Measurements from ENCODE around the gene PCNP.
"Not testable (repeated sequence)": the region's sequence is repeated elsewhere in the genome, so short reads cannot be mapped to it uniquely, and the experiment has no call there.

The PCNP gene

DNA sequence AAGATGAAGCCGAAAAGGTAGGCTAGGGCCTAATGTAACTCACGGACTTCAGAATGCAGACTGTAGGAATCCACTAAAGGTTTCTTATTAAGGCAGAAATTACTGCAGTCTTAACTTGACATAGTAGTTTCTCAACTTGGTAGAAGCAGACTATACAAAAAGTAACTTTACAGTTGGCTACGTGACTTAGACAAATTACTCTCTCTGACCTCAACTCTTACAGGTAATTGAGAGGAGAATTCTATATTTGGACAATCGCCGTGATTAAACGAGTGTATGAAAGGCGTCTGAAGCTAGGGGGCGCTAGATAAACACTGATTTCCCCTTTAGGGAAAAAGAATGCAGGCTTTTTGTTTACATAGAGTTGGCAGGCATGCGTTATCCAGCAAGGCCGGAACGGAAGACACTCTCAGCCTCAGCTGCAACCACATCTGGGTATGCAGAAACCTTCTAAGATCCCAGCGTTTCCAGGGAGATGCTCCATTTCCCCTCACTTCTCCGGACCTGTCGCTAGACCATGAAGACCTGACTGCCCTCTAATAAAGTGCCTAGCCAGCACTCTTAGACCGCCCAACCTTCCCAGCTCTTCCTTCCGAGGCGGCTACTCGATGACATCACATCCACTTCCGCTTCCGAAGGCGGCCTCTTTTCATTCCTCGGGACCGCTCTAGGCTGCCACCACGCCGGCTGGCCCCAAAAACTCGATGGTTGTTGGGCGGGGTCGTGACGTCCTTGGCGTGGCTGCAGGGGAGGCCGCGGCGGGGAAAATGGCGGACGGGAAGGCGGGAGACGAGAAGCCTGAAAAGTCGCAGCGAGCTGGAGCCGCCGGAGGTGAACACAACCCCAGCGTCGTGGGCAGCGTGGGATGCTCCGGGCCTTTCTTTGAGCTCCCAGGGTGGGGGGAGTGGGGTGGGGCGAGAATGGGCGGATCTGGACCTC is at the start of gene PCNP:
Gene PCNP (plus strand): TSS at position 732 of the 939 bp plus-strand sequence. CDS start 36 bp downstream, at position 768.
- no peak for TF ChIP-seq JUND (IDR thresholded peaks at IDR 0.05; ENCODE audit: low read depth)
- peak; percentile 78 to 99 for DNase-seq (ENCODE audit: low read depth in 1 of 2, low spot score in 1 of 2)
- in situ Hi-C loops (cut with HindIII; ENCODE audit: low pct_unique_long_range_greater_than_20kb, low sequenced_read_pairs), result no loop called here

DNA sequence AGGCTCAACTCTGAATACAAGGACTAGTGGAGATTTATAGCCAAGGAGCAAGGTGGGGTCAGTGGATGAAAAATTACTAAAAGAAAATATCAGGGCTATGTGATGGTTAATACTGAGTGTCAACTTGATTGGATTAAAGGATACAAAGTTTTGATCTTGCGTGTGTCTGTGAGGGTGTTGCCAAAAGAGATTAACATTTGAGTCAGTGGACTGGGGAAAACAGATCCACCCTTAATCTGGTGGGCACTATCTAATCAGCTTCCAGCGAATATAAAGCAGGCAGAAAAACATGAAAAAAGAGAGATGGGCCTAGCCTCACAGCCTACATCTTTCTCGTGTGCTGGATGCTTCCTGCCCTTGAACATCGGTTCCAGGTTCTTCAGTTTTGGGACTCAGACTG is 46.5 kb upstream of the PCNP start:
- in situ Hi-C loops (cut with HindIII; ENCODE audit: low pct_unique_long_range_greater_than_20kb, low sequenced_read_pairs), result no loop called here
- DNase-seq (ENCODE audit: low read depth in 1 of 2, low spot score in 1 of 2), result no peak
- TF ChIP-seq JUND (IDR thresholded peaks at IDR 0.05; ENCODE audit: low read depth), result no peak

- in situ Hi-C loops (cut with HindIII; ENCODE audit: low pct_unique_long_range_greater_than_20kb, low sequenced_read_pairs), result no loop called here
- no peak for DNase-seq (ENCODE audit: low read depth in 1 of 2, low spot score in 1 of 2)
- TF ChIP-seq JUND (IDR thresholded peaks at IDR 0.05; ENCODE audit: low read depth), result no peak
Observed at GRCh38 chr3:101527906-101528305, 46.1 kb upstream of the PCNP start.

GRCh38 chr3:101529816-101530685 is 43.9 kb upstream of the PCNP start:
- in situ Hi-C loops (cut with HindIII; ENCODE audit: low pct_unique_long_range_greater_than_20kb, low sequenced_read_pairs), result no loop called here
- no peak for DNase-seq (ENCODE audit: low read depth in 1 of 2, low spot score in 1 of 2)
- no peak for TF ChIP-seq JUND (IDR thresholded peaks at IDR 0.05; ENCODE audit: low read depth)

DNA sequence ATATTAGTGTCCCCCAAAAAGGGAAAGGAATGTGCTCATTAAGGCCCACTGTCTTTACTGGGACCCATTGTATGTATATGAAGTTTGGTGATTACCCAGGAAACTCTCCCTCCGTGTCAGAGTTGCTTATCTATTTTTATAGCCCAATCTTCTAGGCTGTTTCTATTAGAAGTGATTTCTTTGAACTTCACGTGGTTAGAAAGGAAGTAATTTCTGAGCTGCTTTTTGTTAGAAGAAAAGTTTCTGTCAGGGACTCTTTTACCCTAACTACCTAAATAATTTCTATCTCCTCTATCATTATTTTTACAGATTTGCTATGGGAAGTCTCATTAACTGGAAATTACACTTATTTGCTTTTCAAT is 43.3 kb upstream of the PCNP start:
- no peak for DNase-seq (ENCODE audit: low read depth in 1 of 2, low spot score in 1 of 2)
- TF ChIP-seq JUND (IDR thresholded peaks at IDR 0.05; ENCODE audit: low read depth), result no peak
- in situ Hi-C loops (cut with HindIII; ENCODE audit: low pct_unique_long_range_greater_than_20kb, low sequenced_read_pairs), result no loop called here

GRCh38 chr3:101531473-101532086 is 42.4 kb upstream of the PCNP start:
- in situ Hi-C loops (cut with HindIII; ENCODE audit: low pct_unique_long_range_greater_than_20kb, low sequenced_read_pairs), result no loop called here
- DNase-seq (ENCODE audit: low read depth in 1 of 2, low spot score in 1 of 2), result no peak
- TF ChIP-seq JUND (IDR thresholded peaks at IDR 0.05; ENCODE audit: low read depth), result no peak

- no peak for DNase-seq (ENCODE audit: low read depth in 1 of 2, low spot score in 1 of 2)
- in situ Hi-C loops (cut with HindIII; ENCODE audit: low pct_unique_long_range_greater_than_20kb, low sequenced_read_pairs), result no loop called here
- no peak for TF ChIP-seq JUND (IDR thresholded peaks at IDR 0.05; ENCODE audit: low read depth)
Observed at GRCh38 chr3:101532783-101533602, 41.0 kb upstream of the PCNP start.

GRCh38 chr3:101533603-101533968 is 40.4 kb upstream of the PCNP start:
- in situ Hi-C loops (cut with HindIII; ENCODE audit: low pct_unique_long_range_greater_than_20kb, low sequenced_read_pairs), result no loop called here
- DNase-seq (ENCODE audit: low read depth in 1 of 2, low spot score in 1 of 2), result no peak

GRCh38 chr3:101535221-101535620 is 38.8 kb upstream of the PCNP start:
- TF ChIP-seq JUND (IDR thresholded peaks at IDR 0.05; ENCODE audit: low read depth), result no peak
- no peak for DNase-seq (ENCODE audit: low read depth in 1 of 2, low spot score in 1 of 2)
- in situ Hi-C loops (cut with HindIII; ENCODE audit: low pct_unique_long_range_greater_than_20kb, low sequenced_read_pairs), result no loop called here

More at GRCh38 chr3:101533603-101533968, 40.4 kb upstream of the PCNP start:
- no peak for TF ChIP-seq JUND (IDR thresholded peaks at IDR 0.05; ENCODE audit: low read depth)

- no peak for TF ChIP-seq JUND (IDR thresholded peaks at IDR 0.05; ENCODE audit: low read depth)
- in situ Hi-C loops (cut with HindIII; ENCODE audit: low pct_unique_long_range_greater_than_20kb, low sequenced_read_pairs), result no loop called here
- DNase-seq (ENCODE audit: low read depth in 1 of 2, low spot score in 1 of 2), result no peak
Observed at GRCh38 chr3:101536266-101536665, 37.7 kb upstream of the PCNP start.

DNA sequence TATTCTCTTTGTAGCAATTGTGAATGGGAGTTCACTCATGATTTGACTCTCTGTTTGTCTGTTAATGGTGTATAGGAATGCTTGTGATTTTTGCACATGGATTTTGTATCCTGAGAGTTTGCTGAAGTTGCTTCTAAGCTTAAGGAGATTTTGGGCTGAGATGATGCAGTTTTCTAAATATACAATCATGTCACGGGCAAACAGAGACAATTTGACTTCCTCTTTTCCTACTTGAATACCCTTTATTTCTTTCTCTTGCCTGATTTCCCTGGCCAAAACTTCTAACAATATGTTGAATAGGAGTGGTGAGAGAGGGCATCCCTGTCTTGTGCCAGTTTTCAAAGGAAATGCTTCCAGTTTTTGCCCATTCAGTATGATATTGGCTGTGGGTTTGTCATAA is 37.0 kb upstream of the PCNP start:
- in situ Hi-C loops (cut with HindIII; ENCODE audit: low pct_unique_long_range_greater_than_20kb, low sequenced_read_pairs); DNase-seq (ENCODE audit: low read depth in 1 of 2, low spot score in 1 of 2): not testable (repeated sequence)

DNA sequence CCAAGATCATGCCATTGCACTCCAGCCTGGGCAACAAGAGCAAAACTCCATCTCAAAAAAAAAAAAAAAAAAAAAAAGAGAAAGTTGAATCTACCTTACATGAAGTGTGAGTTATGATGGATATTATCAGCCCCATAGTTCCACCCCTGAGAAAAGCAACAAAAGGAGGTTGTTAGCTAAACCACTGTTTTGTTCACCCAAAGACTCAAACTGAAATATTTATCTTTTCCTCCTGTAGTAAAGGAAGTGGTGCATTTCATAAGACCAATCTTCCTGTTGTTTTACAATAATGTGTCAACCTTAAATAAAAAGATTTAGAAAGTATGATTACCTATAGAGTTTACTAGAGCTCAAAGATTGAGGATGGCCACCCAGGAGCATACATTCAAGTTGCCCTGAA is 31.0 kb upstream of the PCNP start:
- TF ChIP-seq JUND (IDR thresholded peaks at IDR 0.05; ENCODE audit: low read depth), result no peak
- in situ Hi-C loops (cut with HindIII; ENCODE audit: low pct_unique_long_range_greater_than_20kb, low sequenced_read_pairs), result no loop called here
- DNase-seq (ENCODE audit: low read depth in 1 of 2, low spot score in 1 of 2), result no peak

Data from T47D (cell line).